Measurements from ENCODE around the gene BAIAP2.

DNA sequence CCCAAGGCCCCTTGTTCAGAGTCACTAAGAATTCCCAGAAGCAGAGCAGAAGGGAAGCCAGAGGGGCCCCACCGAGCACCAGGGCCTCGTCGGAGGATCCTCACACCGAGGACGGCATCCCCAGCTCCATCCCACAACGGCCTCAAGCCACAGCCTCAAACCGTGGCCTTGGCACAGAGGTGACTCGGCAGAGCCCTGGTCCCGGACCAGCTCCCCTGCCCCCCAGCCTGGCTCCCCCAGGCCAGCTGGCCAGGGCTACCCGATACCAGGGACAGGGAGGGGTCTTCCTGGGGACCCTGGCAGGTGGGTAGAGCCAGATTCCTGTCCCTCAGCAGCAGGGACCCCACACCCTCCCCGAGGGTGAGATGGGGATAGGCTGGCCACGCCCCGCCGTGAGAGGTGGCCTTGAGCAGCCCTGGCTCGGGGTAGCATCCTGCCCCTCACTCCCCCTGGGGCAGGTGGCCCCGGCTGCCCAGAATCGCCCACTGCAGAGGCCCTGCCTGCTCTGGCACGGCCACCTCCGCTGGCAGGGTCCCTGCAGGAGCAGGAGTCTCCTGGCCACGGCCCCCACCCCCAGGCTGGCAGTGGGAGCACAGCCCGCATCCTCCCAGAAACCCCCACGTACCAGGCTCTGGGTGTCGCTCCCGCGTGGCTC is 124.8 kb downstream of the BAIAP2 start:
- TF ChIP-seq EZH2 (IDR thresholded peaks at IDR 0.05; ENCODE audit: insufficient read depth, low read length), result no peak
- TF ChIP-seq, protein P1, sequence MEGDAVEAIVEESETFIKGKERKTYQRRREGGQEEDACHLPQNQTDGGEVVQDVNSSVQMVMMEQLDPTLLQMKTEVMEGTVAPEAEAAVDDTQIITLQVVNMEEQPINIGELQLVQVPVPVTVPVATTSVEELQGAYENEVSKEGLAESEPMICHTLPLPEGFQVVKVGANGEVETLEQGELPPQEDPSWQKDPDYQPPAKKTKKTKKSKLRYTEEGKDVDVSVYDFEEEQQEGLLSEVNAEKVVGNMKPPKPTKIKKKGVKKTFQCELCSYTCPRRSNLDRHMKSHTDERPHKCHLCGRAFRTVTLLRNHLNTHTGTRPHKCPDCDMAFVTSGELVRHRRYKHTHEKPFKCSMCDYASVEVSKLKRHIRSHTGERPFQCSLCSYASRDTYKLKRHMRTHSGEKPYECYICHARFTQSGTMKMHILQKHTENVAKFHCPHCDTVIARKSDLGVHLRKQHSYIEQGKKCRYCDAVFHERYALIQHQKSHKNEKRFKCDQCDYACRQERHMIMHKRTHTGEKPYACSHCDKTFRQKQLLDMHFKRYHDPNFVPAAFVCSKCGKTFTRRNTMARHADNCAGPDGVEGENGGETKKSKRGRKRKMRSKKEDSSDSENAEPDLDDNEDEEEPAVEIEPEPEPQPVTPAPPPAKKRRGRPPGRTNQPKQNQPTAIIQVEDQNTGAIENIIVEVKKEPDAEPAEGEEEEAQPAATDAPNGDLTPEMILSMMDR (IDR thresholded peaks at IDR 0.05; ENCODE audit: insufficient read depth, low read depth, low read length), result no peak
